SHP77 treated with DMSO at 0.1 percent for 48 hours (cell line): ENCODE measurements around the gene ATG4B.

Experiments
- DNase-seq: peaks from one replicate; lab custom pipeline; 2025; lab: John Stamatoyannopoulos, UW

Gene ATG4B

GRCh38 chr2:241613017-241613780 is 24.3 kb upstream of the ATG4B start:
- no peak for DNase-seq

- DNase-seq: no peak
Measured at GRCh38 chr2:241615041-241615440, 22.5 kb upstream of the ATG4B start.

GRCh38 chr2:241615522-241616052 is 21.9 kb upstream of the ATG4B start:
- no peak for DNase-seq

- no peak for DNase-seq
Measured at GRCh38 chr2:241616168-241617125, 21.0 kb upstream of the ATG4B start.

- peak; percentile 84 for DNase-seq
Measured at GRCh38 chr2:241617431-241618154, 19.9 kb upstream of the ATG4B start.

- no peak for DNase-seq
Measured at GRCh38 chr2:241618296-241618805, 19.1 kb upstream of the ATG4B start.

- DNase-seq: no peak
Measured at GRCh38 chr2:241618829-241619228, 18.7 kb upstream of the ATG4B start.

GRCh38 chr2:241619597-241620418 is 17.7 kb upstream of the ATG4B start:
- no peak for DNase-seq

GRCh38 chr2:241620419-241620769 is 17.1 kb upstream of the ATG4B start:
- DNase-seq: no peak

- DNase-seq: no peak
Measured at GRCh38 chr2:241627675-241628074, 9.8 kb upstream of the ATG4B start.

GRCh38 chr2:241629762-241630435 is 7.6 kb upstream of the ATG4B start:
- no peak for DNase-seq

GRCh38 chr2:241632478-241633325 is 4.8 kb upstream of the ATG4B start:
- DNase-seq: no peak

- DNase-seq: no peak
Measured at GRCh38 chr2:241633561-241633960, 3.9 kb upstream of the ATG4B start.

- no peak for DNase-seq
Measured at GRCh38 chr2:241635756-241636155, 1.7 kb upstream of the ATG4B start.

GRCh38 chr2:241636182-241637017 is 1.1 kb upstream of the ATG4B start:
- DNase-seq: no peak

GRCh38 chr2:241637795-241638660 is 535 bp downstream of the ATG4B start:
- DNase-seq: no peak

GRCh38 chr2:241638940-241639339 is 1.4 kb downstream of the ATG4B start:
- no peak for DNase-seq

- no peak for DNase-seq
Measured at GRCh38 chr2:241639385-241639784, 1.9 kb downstream of the ATG4B start.
